Sigmoid colon (tissue), 4 donors: ENCODE results near the gene USP25.

Experiments
- POLR2A ChIP-seq, 2 donors: fragments of 450-650 bp; IDR thresholded peaks; one replicate each; pipeline ENCODE4 v1.6.1; 2016; ENCODE audit warnings: antibody characterized with exemption in 2 of 2, mild to moderate bottlenecking in 2 of 2, moderate library complexity in 2 of 2
- POLR2AphosphoS5 ChIP-seq, 4 donors: sonication (generic); formaldehyde crosslinking; IDR thresholded peaks; one replicate each; pipeline ENCODE4 v1.6.1; 2017; ENCODE audit warnings: antibody characterized with exemption in 4 of 4

GRCh38 chr21:15839601-15840000 lies 109.8 kb downstream of the USP25 start:
- TF ChIP-seq POLR2AphosphoS5 (IDR thresholded peaks at IDR 0.05) (no peak), POLR2A (IDR thresholded peaks at IDR 0.05) (no peak)
